22Rv1 (cell line): ENCODE results near the gene MPHOSPH10.

Experiments
- H3K27ac ChIP-seq: fragments of 450-650 bp; 2 replicates; pipeline ENCODE4 v1.5.1; 2017
- CTCF ChIP-seq: fragments of 450-650 bp; IDR thresholded peaks from 2 replicates; pipeline ENCODE4 v1.5.1; 2017; ENCODE audit warnings: mild to moderate bottlenecking
- ZFX ChIP-seq: fragments of 450-650 bp; IDR thresholded peaks from 2 replicates; pipeline ENCODE4 v1.6.1; 2017; ENCODE audit warnings: antibody characterized with exemption, borderline replicate concordance

MPHOSPH10 gene

DNA sequence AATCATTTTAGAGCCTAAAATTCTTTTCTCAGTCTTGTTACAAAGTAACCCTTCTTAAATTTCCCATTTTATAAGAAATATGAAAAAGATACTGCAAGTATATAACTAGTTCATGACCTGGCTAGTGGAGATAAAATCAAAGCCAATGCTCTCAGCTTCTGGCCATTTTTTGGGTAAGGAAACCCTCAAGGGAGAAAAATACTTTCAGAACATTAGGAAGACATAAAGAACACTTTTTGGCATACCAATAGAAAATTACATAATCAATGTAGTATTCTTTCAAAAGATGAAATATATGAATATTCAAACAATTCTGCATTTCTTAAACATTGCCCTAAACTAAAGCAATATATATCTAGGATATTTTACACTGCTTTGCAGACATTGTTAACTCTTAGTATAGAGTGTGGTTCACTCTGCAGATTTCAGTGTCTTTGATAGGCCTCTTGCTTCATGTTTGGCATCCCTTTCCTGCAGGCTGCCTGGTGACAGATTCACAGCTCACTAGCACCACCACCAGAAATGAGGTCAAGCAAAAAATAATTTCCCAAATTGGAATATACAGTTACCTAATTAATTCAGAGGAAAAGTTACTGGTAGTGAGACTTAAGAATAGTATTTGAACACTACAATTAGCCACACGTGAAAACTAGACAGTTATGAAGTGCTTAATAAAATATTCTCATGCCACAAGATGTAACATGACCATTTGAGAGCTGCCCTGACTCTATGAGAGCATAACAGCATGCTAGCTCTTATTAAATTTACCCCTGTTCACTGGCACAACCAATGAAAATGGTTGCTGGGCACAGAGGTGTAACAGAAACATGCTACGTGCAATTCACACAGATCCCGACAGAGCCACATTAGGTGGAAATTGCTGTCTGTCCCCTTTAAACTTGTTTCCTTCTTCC is 60.5 kb downstream of the MPHOSPH10 start:
- no peak overlapping the region for H3K27ac ChIP-seq
- TF ChIP-seq ZFX, result no peak
- peak; percentile 59; the same call in 1 of the 2 replicates for TF ChIP-seq CTCF

DNA sequence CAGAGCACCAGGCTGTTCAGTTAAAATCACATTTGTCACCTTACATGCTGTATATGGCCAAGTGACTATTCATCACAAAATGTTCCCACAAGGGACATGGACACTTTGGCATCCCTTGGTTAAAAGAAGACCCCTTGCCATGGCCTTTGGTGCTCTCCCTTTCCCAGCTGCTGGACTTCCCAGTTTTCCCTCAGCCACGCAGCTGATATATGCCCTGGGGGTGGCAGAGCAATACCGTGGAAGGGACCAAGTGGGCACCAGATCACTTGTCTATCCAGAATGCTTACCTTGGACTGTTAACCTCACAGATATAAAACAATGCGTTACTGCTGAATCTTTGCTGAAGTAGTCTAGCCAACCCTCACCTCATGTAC is 61.1 kb downstream of the MPHOSPH10 start:
- TF ChIP-seq ZFX (no peak), CTCF (no peak)

More for the DNA sequence above, 61.1 kb downstream of the MPHOSPH10 start:
- H3K27ac ChIP-seq, result no peak overlapping the region
